HepG2 (cell line): ENCODE results near the gene STEAP1B. TPM values are rescaled to one million over a fixed set of nuclear protein-coding genes. Genes with fewer than 3 reads are reported as not detected.
A peak's percentile ranks its signal among the peaks of the same experiment; 100 is the strongest.

Experiments
- AGO2 ChIP-seq: fragments of 200-400 bp; formaldehyde crosslinking; optimal IDR thresholded peaks from 2 replicates; pipeline ENCODE3; 2017; ENCODE audit warnings: mild to moderate bottlenecking, low read depth, low read length, moderate library complexity
- ARNTL ChIP-seq: sonication (generic); formaldehyde crosslinking; IDR thresholded peaks from 2 replicates; pipeline ENCODE4 v1.4.0; 2020; ENCODE audit warnings: mild to moderate bottlenecking, missing genetic modification reagents
- ATF7-NPFF ChIP-seq: sonication (generic); formaldehyde crosslinking; IDR thresholded peaks from 2 replicates; pipeline ENCODE4 v1.8.1; 2023; ENCODE audit warnings: mild to moderate bottlenecking, low read depth, missing genetic modification reagents, moderate library complexity
- CENPT ChIP-seq: sonication (generic); formaldehyde crosslinking; IDR thresholded peaks from 2 replicates; pipeline ENCODE4 v1.8.0; 2022; ENCODE audit warnings: low read depth, mild to moderate bottlenecking, moderate library complexity, missing genetic modification reagents
- ELF3 ChIP-seq: IDR thresholded peaks from 2 replicates; pipeline ENCODE4 v1.6.1; 2016; ENCODE audit warnings: missing genetic modification reagents, missing compliant biosample characterization
- ELK4 ChIP-seq: sonication (generic); formaldehyde crosslinking; IDR thresholded peaks from 2 replicates; pipeline ENCODE4 v1.9.0; 2021; ENCODE audit warnings: missing genetic modification reagents, borderline replicate concordance
- ESRRA ChIP-seq: sonication (generic); formaldehyde crosslinking; IDR thresholded peaks from 2 replicates; pipeline ENCODE4 v1.5.1; 2020; ENCODE audit warnings: mild to moderate bottlenecking, low read depth, missing genetic modification reagents
- ETV5 ChIP-seq: IDR thresholded peaks from 2 replicates; pipeline ENCODE4 v1.6.1; 2018; ENCODE audit warnings: missing biosample characterization, missing genetic modification reagents, inconsistent platforms, borderline replicate concordance
- HMG20A ChIP-seq: IDR thresholded peaks from 2 replicates; pipeline ENCODE4 v1.6.1; 2016; ENCODE audit warnings: borderline replicate concordance
- KMT2A ChIP-seq: sonication (generic); formaldehyde crosslinking; IDR thresholded peaks from 2 replicates; pipeline ENCODE4 v1.4.0; 2020; ENCODE audit warnings: missing genetic modification reagents
- LBX2 ChIP-seq: sonication (generic); formaldehyde crosslinking; IDR thresholded peaks from 2 replicates; pipeline ENCODE4 v1.5.0; 2020; ENCODE audit warnings: missing genetic modification reagents, mild to moderate bottlenecking, borderline replicate concordance
- MIXL1 ChIP-seq: IDR thresholded peaks from 2 replicates; pipeline ENCODE4 v1.6.1; 2016
- NCOA5 ChIP-seq: sonication (generic); formaldehyde crosslinking; IDR thresholded peaks from 2 replicates; pipeline ENCODE4 v1.4.0; 2020; ENCODE audit warnings: missing genetic modification reagents
- ONECUT2 ChIP-seq: sonication (generic); formaldehyde crosslinking; IDR thresholded peaks from 2 replicates; pipeline ENCODE4 v1.4.0; 2020; ENCODE audit warnings: missing genetic modification reagents
- POGZ ChIP-seq: sonication (generic); formaldehyde crosslinking; IDR thresholded peaks from 2 replicates; pipeline ENCODE4 v1.4.0; 2020; ENCODE audit warnings: mild to moderate bottlenecking, missing genetic modification reagents
- RBAK ChIP-seq: sonication (generic); formaldehyde crosslinking; IDR thresholded peaks from 2 replicates; pipeline ENCODE4 v1.5.1; 2020; ENCODE audit warnings: mild to moderate bottlenecking, missing genetic modification reagents
- REXO4 ChIP-seq: sonication (generic); formaldehyde crosslinking; IDR thresholded peaks from 2 replicates; pipeline ENCODE4 v1.8.0; 2022; ENCODE audit warnings: missing genetic modification reagents, mild to moderate bottlenecking, borderline replicate concordance
- SIN3A ChIP-seq: IDR thresholded peaks from 2 replicates; pipeline ENCODE4 v1.6.1; 2011; ENCODE audit warnings: low read depth, mild to moderate bottlenecking, control low read depth, low read length, borderline replicate concordance
- SMARCE1 ChIP-seq: fragments of 450-650 bp; IDR thresholded peaks from 2 replicates; pipeline ENCODE4 v1.6.1; 2017; ENCODE audit warnings: borderline replicate concordance
- TAF15 ChIP-seq: fragments of 200-400 bp; formaldehyde crosslinking; IDR thresholded peaks from one replicate; pipeline ENCODE4 v1.6.1; 2018; ENCODE audit warnings: mild to moderate bottlenecking, low read depth, low read length; ENCODE audit not compliant: poor library complexity, severe bottlenecking
- TEF ChIP-seq: sonication (generic); formaldehyde crosslinking; IDR thresholded peaks from 2 replicates; pipeline ENCODE4 v1.5.0; 2020; ENCODE audit warnings: missing genetic modification reagents
- ZBTB39 ChIP-seq: sonication (generic); formaldehyde crosslinking; IDR thresholded peaks from 2 replicates; pipeline ENCODE4 v1.5.0; 2020; ENCODE audit warnings: missing genetic modification reagents
- ZNF124 ChIP-seq: sonication (generic); formaldehyde crosslinking; IDR thresholded peaks from 2 replicates; pipeline ENCODE4 v1.4.0; 2020; ENCODE audit warnings: missing genetic modification reagents
- ZNF138 ChIP-seq: sonication (generic); formaldehyde crosslinking; IDR thresholded peaks from 2 replicates; pipeline ENCODE4 v1.5.0; 2020; ENCODE audit warnings: mild to moderate bottlenecking, low read depth, missing genetic modification reagents
- ZNF234 ChIP-seq: sonication (generic); formaldehyde crosslinking; conservative IDR thresholded peaks from 2 replicates; pipeline ENCODE4 v1.5.1; 2020; ENCODE audit warnings: mild to moderate bottlenecking, missing genetic modification reagents
- ZNF567 ChIP-seq: sonication (generic); formaldehyde crosslinking; IDR thresholded peaks from 2 replicates; pipeline ENCODE4 v1.8.1; 2023; ENCODE audit warnings: mild to moderate bottlenecking, missing genetic modification reagents, borderline replicate concordance
- ZNF629 ChIP-seq: sonication (generic); formaldehyde crosslinking; conservative IDR thresholded peaks from 2 replicates; pipeline ENCODE4 v1.5.0; 2020; ENCODE audit warnings: missing genetic modification reagents
- ZSCAN22 ChIP-seq: sonication (generic); formaldehyde crosslinking; IDR thresholded peaks from 2 replicates; pipeline ENCODE4 v1.4.0; 2020; ENCODE audit warnings: mild to moderate bottlenecking, missing genetic modification reagents
- ZSCAN30 ChIP-seq: sonication (generic); formaldehyde crosslinking; IDR thresholded peaks from 2 replicates; pipeline ENCODE4 v1.5.0; 2020; ENCODE audit warnings: mild to moderate bottlenecking, missing genetic modification reagents
- polyA plus RNA-seq, 8 experiments: library from polyadenylated mRNA; depleted of rRNA in 3 of 8; stranded (reverse) in 7 of 8; unstranded in 1 of 8; fragments of >200 nt; fragmentation: Illumina TruSeq in 4 of 8; extraction: Trizol in 4 of 8; gene quantifications; 2 replicates each; pipeline versions ENCODE4 v1.2.1 to v1.2.3, GENCODE V29; 2011 to 2016; ENCODE audit warnings: low read depth in 4 of 8, missing spikeins in 1 of 8, mixed read lengths in 1 of 8; ENCODE audit not compliant: insufficient read depth in 1 of 8
- total RNA-seq, 5 experiments: library from RNA; depleted of rRNA; stranded (reverse); fragments of >200 nt; fragmentation: Illumina TruSeq; extraction: Trizol; gene quantifications; 2 replicates each; pipeline ENCODE4 v1.2.3, GENCODE V29; 2016; ENCODE audit warnings: low read depth in 1 of 5

Gene STEAP1B
- total and polyA plus RNA-seq, 2 of the 13 experiments (the other 11 are each of a cell fraction or from before 2014, with no cell fraction given), result not detected

- TF ChIP-seq ZNF138 (CRISPR knock-in tag) (no peak), LBX2 (CRISPR knock-in tag) (no peak), ETV5 (CRISPR knock-in tag) (peak; percentile 99), REXO4 (no peak), ZSCAN22 (CRISPR knock-in tag) (no peak), ELF3 (CRISPR knock-in tag) (peak; percentile 98), SIN3A (no peak), ZSCAN30 (no peak), ZNF567 (CRISPR knock-in tag) (no peak), ONECUT2 (CRISPR knock-in tag) (no peak), CENPT (no peak), SMARCE1 (no peak), MIXL1 (CRISPR knock-in tag) (peak; percentile 98), POGZ (CRISPR knock-in tag) (peak; percentile 97), TAF15 (no peak), ELK4 (no peak), KMT2A (no peak), ZBTB39 (CRISPR knock-in tag) (peak; percentile 52; the same call in 1 of the 2 replicates), HMG20A (CRISPR knock-in tag) (peak; percentile 90; the same call in 1 of the 2 replicates), AGO2 (no peak), ZNF629 (no peak), ZNF234 (no peak), ARNTL (peak; percentile 74), NCOA5 (CRISPR knock-in tag) (no peak), ATF7-NPFF (no peak), RBAK (CRISPR knock-in tag) (peak; percentile 70), ZNF124 (CRISPR knock-in tag) (peak; percentile 74; the same call in 1 of the 2 replicates), ESRRA (CRISPR knock-in tag) (peak; percentile 72; the same call in 1 of the 2 replicates), TEF (CRISPR knock-in tag) (no peak)
These were observed 66.1 kb downstream of the STEAP1B start (continued) for GRCh38 chr7:22433710-22434460.
